ENCODE measurements around the gene ERC2.

Gene ERC2

DNA sequence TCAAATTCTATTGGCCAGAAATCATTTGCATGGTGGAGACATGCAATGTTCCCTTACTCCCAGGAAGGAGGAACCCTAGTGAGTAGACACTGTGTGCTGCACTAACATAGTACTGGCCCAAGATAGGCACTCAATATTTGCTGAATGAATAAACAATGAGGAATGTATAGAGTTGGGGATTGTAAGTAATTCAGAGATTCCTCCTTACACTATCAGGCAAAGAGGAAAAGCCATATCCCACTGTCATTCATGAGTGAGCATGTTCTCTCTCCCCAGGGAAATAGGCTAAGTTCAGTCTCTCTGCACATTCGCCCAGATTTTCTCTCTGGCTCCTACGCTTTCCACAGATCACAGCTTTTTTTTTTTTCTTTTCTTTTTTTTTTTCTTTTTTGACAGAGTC lies 826.3 kb downstream of the ERC2 start:
- DNase-seq (ENCODE audit: low read depth) = no peak

DNA sequence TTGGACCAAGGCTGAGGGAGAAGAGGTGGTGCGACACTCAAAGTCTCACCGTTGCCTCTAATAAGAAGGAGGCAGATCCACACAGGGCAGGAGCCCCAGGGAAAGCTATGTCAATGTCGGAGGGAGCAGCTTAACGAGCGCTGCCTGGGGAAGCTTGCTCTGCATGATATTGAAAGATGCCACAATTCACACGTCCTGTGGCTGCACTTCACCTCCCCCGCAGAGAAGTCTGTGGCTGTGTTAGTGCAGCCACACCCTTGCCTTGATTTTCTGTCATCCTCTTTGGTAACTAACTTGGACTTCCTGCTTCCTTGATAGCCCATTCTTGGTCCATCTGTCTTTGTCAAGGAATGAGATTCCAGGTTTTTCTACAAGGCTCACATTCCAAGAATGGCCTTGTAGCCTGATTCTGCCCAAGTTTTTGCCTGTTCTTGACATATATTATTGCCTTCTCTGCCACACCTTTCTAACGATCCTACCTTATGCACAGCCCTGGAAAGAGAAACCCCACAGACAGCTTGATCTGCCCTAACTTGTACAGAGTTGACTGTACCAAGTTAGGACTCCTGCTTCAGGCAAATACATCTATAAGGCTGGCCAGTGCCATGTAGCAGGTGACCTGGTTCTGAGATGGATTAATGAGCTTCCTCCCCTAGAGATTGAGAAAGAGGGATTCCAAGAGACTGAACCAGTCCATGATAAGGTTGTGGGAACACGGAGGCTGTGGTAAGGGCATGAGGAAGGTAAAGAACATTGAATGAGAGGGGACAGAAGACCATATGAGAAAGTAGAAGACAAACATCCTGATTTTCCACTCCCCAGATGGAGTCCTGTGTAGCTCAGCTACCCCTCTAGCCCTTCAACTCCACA lies 828.1 kb downstream of the ERC2 start:
- no peak for DNase-seq (ENCODE audit: low read depth)

DNA sequence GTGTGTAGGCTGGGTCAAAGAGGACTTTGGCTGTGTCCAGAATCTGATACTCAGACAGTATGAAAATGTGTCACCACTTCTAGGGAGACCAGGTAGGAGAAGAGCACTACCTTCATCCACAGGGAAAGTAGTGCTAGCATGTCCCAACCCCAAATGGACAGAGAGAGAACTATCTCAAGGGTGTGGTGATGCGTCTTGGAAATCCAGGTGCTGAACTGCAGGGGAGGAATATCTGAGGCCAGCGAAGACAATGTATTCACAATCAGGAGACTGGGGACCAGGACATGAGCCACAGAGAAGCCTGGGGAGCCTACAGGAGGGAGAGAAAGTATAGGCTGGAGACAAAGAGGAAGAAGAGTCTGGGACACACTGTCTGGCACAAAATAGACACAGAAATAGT lies 829.1 kb downstream of the ERC2 start:
- no peak for DNase-seq (ENCODE audit: low read depth)

DNA sequence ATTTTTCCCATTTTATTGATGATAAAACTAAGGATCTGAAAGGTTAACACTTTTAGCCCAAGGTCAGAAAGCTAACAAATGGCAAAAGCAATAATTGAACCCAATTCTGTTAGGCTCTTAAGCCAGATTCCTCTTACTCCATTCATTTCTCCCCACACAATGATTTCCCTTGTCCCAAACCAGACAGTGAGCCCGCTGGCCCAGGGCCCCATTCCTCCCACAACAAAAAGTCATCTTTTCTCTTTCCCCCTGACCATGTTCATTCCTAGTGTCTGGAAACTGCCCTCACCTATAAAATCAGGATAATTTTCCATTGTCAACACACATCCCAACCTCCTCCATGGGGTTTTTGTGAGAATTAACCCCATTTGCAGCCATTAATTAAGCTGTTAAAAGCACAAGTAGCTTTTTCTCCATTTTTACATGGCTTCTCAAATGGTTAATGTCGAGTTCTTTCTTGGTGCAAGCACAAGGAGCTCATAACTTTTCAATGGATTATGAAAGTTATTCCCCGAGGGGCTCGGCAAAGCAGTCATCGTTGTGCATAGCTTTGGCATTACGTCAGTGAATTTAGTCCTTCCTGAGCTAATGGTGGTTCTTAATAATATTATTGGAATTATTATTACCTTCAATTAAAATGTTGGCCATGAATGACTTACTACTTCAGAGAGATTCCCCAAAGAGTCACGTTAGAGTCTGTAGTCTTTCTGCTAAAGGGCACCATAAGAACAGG lies 830.2 kb downstream of the ERC2 start:
- no peak for DNase-seq (ENCODE audit: low read depth)

DNA sequence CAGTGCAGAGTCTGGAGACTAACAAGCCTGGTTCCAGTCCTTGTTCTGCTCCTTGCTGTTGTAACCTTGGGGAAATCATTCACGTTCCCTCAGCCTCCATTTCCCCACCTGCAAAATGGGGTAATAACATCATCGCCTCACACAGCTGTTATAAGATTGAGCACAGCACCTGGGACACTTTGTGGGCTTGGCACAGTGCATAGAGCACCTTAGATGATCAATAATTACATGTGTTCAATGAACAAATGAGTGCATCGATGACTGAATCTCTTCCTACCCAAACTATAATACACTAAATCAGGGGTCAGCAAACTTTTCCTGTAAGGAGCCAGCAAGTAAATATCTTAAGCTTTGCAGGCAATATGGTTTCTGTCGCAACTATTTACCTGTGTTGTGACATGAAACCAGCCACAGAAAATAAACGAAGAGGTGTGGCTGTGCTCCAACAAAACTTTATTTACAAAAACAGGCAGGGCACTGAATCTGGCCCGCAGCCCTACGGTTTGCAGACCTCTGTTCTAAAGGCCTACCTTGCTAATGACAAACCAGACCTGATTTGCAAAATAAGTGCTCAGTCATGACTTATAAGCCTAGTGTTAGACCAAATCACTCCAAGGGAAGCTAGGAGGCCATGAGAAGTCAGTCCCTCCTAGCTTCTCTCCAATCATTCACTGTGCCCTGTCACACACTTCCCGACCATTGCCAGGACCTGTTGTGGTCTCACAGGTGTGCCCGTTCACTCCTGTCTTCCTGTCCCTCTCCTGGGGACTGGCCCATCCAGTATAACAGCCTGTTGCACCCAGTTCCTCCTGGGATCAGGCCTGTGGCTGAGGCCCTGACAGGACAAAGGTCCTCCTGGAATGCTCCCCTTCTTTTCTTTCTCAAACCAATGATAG lies 831.7 kb downstream of the ERC2 start:
- DNase-seq (ENCODE audit: low read depth) = no peak

DNA sequence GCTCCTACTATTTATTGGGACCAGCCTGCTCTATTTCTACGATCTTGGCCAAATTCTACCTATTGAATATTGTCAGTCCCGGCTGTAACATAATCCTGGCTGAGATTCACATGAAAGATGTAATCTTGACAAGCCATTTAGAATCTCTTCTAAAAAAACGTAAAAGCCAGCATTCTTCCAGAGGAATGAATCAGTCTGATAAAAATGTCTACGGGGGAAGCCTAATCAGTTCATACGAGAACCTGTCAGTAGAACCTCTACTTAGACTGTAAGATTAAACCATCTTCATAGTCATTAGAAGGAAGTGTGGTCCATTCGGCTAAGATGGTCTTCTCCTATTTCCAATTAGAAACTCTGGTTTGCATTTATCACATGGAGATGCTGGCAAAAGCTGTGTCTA lies 833.9 kb downstream of the ERC2 start:
- DNase-seq (ENCODE audit: low read depth) = no peak

DNA sequence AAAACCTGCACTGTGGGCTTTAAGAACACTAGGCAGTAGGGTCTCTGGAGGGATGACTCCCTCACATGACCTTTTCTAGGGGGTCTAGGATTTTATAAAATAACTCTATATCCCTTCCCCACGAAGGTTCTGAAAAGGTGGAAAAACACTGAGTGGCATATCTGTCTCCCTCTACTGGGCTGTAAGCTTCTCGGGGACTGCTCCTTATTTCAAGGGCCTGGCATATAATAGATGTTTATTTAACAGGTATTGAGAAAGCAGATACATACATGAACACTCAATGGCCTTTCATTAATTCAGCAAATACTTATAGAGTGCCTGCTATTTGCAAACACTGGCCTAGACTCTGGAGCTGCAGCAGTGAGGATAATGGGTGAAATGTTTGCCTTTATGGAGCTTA lies 834.9 kb downstream of the ERC2 start:
- DNase-seq (ENCODE audit: low read depth) = no peak

DNA sequence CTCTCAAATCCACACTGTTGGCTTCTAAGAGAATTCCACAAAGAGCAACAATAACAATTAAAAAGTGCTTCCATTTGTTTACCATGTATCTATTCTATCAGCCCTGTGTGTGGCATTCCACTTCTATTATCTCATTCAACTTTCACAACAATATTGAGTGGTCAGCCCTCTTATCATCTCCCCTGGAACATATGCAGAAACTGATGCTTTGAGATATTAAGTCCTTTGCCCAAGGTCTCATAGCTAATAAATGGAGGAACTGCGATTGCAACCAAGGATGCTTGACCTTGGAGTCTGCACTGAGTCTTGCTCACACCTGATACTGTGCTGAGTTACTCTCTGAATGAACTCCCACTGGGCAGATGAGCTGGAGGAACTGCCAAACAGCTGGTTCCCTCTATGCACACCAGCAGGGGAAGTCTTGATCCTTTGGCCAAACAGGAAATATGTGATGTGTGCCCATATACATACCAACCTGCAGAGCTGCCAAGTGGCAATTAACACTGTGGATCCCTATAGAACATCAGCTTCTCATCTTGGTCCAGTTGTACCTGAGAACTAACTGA lies 836.4 kb downstream of the ERC2 start:
- no peak for DNase-seq (ENCODE audit: low read depth)

DNA sequence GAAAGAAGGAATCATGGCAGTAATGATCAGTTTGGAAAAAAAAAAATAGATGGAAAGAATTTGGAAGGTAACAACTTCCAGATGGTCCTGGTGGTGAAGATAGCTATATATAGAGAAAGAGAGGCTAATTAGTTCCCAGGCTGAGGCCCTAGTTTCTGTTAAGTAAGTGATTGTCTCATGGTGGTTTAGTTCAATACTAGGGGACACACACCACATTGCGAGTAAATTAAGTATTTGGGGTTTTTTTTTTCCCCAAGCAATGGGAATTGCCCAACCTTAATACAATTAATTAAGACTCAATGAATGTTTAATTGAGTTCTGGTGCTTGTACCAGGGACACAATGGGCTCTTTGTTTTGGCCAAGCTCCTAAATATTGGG lies 837.4 kb downstream of the ERC2 start:
- DNase-seq (ENCODE audit: low read depth) = no peak

DNA sequence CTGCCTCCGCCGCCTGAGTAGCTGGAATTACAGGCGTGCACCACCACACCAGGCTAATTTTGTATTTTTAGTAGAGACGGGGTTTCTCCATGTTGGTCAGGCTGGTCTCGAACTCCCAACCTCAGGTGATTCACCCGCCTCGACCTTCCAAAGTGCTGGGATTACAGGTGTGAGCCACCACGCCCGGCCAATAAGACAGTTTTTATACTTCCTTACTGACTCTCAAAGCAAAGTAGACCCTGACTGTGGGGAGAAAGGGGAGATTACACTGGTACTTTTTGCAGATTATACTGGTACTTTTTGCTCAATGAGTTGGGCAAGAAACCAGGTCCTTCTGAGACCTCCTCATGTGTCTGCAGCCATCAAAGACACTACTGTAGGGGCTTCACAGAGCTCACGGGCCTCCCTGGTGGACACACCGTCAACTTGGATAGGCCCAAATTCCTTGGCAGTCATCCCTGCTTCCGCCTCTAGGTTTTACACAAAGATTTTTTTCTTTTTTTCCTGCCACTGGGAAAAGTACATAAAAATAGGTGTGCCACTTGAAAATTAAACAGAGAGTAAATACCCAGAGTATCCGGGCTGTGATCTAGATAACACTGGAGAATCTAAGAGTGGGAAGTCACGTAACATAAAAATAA lies 837.9 kb downstream of the ERC2 start:
- no peak for DNase-seq (ENCODE audit: low read depth)

DNA sequence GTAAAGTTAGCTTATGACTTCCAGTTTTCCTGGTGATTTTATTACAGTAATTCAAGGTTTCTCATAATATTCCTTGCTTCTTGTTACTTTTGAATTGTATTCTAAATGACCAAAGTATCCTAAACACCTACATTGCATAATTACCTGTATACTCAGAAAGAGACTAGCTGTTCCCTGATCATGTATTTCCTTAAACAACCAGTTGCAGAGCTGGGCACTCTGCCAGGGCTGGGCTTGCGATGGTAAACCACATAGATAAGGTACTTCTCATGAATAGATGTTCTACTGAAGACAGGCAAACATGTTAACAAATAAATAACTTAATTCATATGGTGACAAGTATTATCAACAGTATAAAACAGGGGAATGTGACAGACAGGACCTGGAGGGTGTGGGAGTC lies 838.8 kb downstream of the ERC2 start:
- no peak for DNase-seq (ENCODE audit: low read depth)

DNA sequence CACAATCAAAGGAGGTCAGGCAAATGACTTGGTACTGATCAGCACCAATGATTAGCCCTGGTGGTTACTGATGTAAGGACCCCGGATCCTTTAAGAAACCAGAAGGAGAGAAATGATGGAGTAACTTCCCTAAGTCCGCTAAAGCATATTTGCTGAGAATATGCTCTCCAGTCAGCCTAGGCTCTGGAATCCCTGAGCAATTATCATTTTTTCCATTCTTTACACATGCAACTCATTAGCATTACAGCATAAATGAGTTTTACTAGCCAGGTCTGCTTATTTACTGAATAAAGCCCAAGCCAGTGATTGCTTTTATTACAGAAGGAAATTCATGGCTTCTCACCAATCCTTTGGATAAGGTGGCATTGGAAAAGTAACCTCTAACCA lies 842.0 kb downstream of the ERC2 start:
- DNase-seq (ENCODE audit: low read depth) = no peak

DNA sequence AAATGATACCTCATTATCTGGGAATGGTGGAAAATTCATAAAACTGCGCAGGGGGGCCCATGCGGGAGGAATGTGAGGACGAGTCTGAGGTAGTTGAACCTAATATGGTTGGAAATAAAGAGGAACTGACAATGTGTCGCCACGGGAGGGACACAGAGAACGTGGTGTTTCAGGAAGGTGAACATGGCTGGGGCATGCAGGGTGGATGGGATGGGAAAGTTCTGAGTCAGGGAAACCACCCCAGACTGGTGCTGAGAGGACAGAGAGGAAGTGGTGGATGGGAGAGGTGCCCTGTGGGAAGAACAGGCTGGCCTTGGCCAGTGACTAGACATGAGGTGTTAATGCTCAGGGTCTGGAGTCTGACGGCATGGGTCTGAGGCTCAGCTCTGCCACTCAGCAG lies 844.0 kb downstream of the ERC2 start:
- DNase-seq (ENCODE audit: low read depth) = no peak

DNA sequence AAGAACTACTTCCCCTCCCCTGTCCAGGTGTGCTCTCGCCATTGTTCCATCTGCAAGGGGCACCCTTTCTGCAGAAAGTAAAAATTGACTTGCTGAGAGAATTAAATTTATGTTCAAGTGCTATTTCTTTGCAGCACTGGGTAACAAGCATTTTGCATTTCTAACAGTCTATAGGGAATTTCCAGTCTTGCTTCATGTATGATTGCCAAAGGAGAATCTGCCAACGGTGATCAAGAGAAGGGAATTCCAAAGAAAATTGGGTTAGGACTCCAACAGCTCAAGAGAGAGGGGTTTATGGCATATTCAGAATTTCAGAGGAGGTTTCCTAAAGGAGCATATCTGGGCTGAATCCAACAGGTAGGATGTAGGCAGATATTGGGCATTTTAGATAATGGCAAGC lies 844.5 kb downstream of the ERC2 start:
- no peak for DNase-seq (ENCODE audit: low read depth)

DNA sequence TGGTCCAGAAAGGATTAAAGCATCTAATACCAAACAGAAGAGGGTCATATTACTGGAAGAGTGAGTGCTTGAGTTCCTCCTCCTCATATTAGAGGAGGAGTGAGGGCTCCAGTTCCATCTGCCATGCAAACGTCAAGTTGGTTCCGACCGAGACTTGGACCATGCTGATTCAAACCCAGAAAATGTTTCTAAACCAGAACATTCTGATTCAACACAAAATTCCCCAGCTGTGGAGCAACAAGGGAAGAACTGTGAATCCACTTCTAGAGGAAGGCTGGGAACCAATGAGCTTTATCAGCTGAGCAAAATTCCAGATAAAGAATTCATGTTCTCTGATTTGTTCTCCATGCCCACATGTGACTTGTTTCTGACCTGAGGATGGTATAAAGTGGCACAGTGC lies 845.5 kb downstream of the ERC2 start:
- no peak for DNase-seq (ENCODE audit: low read depth)

DNA sequence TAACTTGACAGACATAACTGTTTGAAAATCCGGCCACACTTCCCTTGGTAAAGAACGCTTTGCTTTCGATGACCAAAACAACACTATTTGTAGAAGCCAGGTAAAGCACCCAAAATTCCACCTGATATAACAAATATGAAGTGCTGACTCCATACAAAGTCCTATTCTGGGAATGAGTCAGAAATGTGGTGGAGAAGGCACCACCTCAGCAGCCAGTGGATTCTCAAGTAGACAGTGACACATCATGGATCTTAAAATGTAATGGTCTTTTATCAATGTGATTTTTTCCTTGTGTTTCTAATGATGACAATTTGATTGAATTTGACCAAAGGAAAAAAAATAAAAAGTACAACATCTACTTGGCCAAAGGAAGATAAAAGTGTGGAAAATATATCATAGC lies 846.2 kb downstream of the ERC2 start:
- no peak for DNase-seq (ENCODE audit: low read depth)

DNA sequence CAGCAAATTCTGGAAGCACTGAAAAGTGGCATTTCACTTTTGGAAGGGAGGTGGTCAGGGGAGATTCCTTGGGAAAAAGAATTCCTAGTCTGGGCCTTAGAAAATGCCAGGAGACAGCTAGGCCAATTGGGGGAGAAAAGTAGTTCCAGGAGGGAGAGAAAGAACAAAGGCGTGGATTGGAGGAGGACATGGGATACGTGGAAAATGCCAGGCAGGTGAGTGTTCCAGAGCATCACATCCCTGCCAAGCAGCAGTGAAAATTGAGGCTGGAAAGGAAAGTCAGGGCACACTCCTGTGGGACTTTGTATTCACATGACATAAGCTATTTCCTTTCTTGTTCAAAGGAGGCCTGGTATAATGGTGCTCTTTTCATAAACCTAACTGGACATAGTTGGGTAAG lies 846.6 kb downstream of the ERC2 start:
- DNase-seq (ENCODE audit: low read depth) = no peak

DNA sequence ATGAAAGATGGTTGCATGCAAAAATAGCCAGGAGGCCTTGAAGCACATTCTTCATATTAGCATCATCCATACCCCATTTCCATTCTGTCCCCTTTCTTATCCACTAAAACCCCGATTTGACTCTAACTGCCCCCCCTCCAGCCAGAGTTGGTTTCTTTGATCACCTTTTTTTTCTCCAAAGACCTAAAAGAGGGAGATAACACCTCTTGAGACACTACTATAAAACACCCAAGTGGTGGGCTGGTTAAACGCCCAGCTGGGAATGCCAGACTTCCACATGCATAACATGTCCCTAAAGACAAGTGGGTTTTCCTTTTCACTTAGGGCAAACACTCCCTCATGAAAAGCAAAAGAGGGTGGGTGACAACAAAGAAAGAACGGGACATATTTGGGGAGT lies 847.2 kb downstream of the ERC2 start:
- DNase-seq (ENCODE audit: low read depth) = no peak

DNA sequence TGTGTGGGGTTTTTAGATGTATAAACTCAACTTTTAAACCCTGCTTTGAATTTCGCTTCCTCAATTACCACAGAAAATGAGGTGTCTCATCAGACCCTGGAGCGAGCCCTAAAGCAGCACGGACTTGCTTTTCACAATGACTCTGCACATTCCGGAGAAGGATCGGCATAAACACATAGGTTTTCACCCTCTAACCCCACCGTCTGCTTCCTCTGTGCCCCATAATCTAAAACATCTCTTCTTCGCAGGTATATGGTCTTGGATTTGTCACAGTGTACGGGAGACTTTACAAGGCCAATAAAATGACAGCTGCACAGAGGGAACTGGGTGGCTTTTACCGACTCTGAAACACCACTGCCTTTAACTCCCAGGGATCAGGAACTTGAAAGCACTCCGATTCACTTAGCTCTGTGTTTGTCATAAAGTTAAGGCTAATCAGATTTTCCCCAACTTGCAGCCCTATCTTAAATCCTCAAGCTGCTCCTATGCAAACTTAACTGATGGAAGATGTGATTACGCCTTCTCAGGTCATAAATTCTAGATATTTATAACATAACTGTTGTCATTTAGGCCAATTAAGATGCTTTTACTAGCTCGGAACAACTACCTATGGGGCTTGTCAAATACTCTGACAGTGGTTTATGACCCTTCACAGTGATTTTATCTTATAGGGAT lies 847.8 kb downstream of the ERC2 start:
- DNase-seq (ENCODE audit: low read depth) = no peak

DNA sequence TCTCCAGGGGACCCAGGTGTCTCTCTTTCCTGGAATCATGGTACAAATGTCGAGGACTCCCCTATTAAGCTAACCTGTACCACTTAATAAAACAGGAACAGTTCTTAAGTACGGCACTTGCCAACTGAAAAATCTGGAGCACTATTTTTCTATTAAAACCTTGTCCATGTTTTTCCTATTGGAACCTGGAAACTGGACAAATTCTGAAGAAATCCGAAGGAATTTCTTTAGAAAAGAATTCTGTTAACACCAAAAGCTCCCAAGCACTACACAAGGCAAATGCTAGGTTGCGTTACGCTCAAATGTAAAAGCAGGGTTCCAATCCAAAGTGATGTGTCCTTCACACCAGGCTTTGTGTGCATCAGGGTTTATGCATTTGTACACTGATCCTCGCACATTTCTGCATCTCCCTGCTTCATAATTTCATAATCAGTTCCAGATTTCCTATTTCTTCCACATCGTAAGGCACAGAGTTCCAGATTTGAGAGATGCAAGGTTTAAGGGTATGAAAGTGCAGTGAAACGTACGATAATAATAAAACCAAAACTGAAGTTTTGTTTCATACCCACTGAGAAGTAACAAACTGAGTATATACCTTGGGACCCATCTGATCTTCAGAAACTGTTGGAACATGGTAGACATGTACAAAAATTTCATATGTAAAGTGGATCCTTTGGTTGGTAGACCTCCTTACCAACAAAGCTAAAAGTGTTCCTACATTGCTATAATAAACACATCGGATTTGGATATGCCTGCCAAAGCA lies 849.0 kb downstream of the ERC2 start:
- no peak for DNase-seq (ENCODE audit: low read depth)

DNA sequence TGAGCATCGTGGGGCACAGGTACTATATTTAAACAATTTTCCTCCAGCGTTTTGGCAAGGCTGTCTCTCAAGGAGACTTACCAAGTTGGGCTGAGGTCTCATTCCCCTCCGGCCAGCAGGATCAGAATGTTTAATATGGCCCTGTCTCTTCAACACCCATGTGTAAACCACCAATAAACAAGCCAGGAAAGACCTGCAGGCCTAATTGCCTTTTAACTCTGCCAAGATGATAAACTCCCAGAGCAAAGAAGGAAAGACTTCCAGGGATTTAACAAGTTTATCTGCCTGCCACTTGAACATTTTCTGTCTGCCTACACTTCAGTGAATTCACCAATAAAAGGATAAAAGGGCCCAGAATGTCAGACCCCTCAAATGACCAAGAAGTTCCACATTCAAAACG lies 850.9 kb downstream of the ERC2 start:
- DNase-seq (ENCODE audit: low read depth) = no peak
